Osteocyte (in vitro differentiated cells): ENCODE data around the gene DAPK2. TPM values are rescaled to one million over a fixed set of nuclear protein-coding genes. Genes with fewer than 3 reads are reported as not detected.

ENCODE experiments used
- DNase-seq: peaks from one replicate; pipeline ENCODE4 v3.0.0; 2021; ENCODE audit warnings: mixed read lengths; ENCODE audit not compliant: unreplicated experiment; ENCODE audit errors: extremely low spot score
- H3K27ac Mint-ChIP-seq: one replicate; pipeline ENCODE4 v1.8.0; 2021; ENCODE audit warnings: mild to moderate bottlenecking, mixed read lengths; ENCODE audit not compliant: unreplicated experiment
- H3K27me3 Mint-ChIP-seq: one replicate; pipeline ENCODE4 v1.8.0; 2021; ENCODE audit warnings: mixed read lengths; ENCODE audit not compliant: unreplicated experiment
- H3K36me3 Mint-ChIP-seq: one replicate; pipeline ENCODE4 v1.8.0; 2021; ENCODE audit warnings: mixed read lengths; ENCODE audit not compliant: unreplicated experiment
- H3K4me1 Mint-ChIP-seq: one replicate; pipeline ENCODE4 v1.8.0; 2021; ENCODE audit warnings: mixed read lengths; ENCODE audit not compliant: unreplicated experiment
- H3K4me3 Mint-ChIP-seq: one replicate; pipeline ENCODE4 v1.8.0; 2021; ENCODE audit warnings: mild to moderate bottlenecking, moderate library complexity, mixed read lengths; ENCODE audit not compliant: unreplicated experiment
- H3K9me3 Mint-ChIP-seq: one replicate; pipeline ENCODE4 v1.8.0; 2021; ENCODE audit warnings: mixed read lengths; ENCODE audit not compliant: unreplicated experiment
- total RNA-seq: library from RNA; stranded (reverse); gene quantifications from 2 replicates; pipeline ENCODE4 v1.2.1, GENCODE V29; 2021
- TF ChIP-seq, protein P1 (sequence below): fragments of 200-600 bp; sonication (generic); IDR thresholded peaks from 2 replicates; pipeline ENCODE4 v1.5.0; 2021; ENCODE audit warnings: antibody characterized with exemption, mild to moderate bottlenecking, moderate library complexity

The DAPK2 gene
- total RNA-seq, 1 donor from 2014 or later: 17.6 TPM

- H3K27ac Mint-ChIP-seq: no peak overlapping the region
- H3K36me3 Mint-ChIP-seq: no peaks in the 10 kb centered on the region
- no peaks in the 10 kb centered on the region for H3K27me3 Mint-ChIP-seq
- no peaks in the 10 kb centered on the region for H3K9me3 Mint-ChIP-seq
- TF ChIP-seq, protein P1, sequence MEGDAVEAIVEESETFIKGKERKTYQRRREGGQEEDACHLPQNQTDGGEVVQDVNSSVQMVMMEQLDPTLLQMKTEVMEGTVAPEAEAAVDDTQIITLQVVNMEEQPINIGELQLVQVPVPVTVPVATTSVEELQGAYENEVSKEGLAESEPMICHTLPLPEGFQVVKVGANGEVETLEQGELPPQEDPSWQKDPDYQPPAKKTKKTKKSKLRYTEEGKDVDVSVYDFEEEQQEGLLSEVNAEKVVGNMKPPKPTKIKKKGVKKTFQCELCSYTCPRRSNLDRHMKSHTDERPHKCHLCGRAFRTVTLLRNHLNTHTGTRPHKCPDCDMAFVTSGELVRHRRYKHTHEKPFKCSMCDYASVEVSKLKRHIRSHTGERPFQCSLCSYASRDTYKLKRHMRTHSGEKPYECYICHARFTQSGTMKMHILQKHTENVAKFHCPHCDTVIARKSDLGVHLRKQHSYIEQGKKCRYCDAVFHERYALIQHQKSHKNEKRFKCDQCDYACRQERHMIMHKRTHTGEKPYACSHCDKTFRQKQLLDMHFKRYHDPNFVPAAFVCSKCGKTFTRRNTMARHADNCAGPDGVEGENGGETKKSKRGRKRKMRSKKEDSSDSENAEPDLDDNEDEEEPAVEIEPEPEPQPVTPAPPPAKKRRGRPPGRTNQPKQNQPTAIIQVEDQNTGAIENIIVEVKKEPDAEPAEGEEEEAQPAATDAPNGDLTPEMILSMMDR: no peak
- H3K4me3 Mint-ChIP-seq: no peak overlapping the region
- H3K4me1 Mint-ChIP-seq: no peaks in the 10 kb centered on the region
- DNase-seq: no peak
Observed at GRCh38 chr15:63880744-63881143, 165.5 kb downstream of the DAPK2 start.

DNA sequence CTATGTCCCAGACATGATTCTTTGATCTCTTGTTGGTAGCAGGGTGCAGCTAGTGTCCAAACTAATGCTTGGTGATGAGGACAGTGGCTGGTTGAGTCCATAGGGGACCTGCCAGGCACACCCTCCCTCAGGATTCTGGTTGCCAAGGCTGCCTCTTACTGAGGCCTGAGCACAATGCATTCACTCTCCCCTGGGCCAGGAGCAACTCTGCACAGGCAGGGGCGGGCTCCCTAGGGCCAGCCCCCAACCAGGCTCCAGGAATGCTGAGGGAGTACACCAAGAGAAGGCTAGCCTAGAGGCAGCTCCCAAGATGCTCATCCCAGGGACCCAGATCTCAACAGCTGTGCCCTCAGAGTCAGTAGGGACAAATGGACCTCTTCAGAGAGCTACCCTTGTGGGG lies 166.3 kb downstream of the DAPK2 start:
- Mint-ChIP-seq H3K27ac (no peak overlapping the region), H3K27me3 (no peaks in the 10 kb centered on the region), H3K4me3 (no peak overlapping the region), H3K36me3 (no peaks in the 10 kb centered on the region), H3K9me3 (no peaks in the 10 kb centered on the region), H3K4me1 (no peaks in the 10 kb centered on the region)
- TF ChIP-seq, protein P1: no peak
- no peak for DNase-seq

DNA sequence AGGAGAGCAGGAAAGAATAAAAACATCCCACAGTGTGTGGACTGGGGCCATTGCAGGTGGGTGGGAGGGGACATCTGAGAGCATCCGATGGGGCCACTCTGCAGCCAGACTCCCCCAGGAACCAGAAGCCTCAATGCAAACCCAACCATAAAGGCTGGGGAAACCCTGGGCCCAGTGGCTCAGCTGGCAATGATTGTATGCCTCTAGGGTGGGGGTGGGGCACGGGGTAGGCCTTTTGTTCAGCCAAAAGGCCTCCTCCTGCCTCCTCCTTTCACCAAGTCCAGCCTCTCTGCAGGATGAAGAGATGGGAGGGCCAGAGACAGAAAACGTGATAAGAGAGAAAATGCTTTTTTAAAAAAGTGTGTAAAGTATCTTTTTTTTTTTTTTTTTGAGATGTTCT lies 167.1 kb downstream of the DAPK2 start:
- no peaks in the 10 kb centered on the region for H3K9me3 Mint-ChIP-seq
- no peak for DNase-seq
- H3K36me3 Mint-ChIP-seq: no peaks in the 10 kb centered on the region
- no peak overlapping the region for H3K4me3 Mint-ChIP-seq
- H3K27ac Mint-ChIP-seq: no peak overlapping the region
- H3K27me3 Mint-ChIP-seq: no peaks in the 10 kb centered on the region
- TF ChIP-seq, protein P1: no peak
- no peaks in the 10 kb centered on the region for H3K4me1 Mint-ChIP-seq

- Mint-ChIP-seq H3K4me3 (no peak overlapping the region), H3K9me3 (no peaks in the 10 kb centered on the region), H3K4me1 (no peaks in the 10 kb centered on the region), H3K36me3 (no peaks in the 10 kb centered on the region), H3K27me3 (no peaks in the 10 kb centered on the region), H3K27ac (no peak overlapping the region)
- TF ChIP-seq, protein P1: no peak
- DNase-seq: no peak
Observed at GRCh38 chr15:63877713-63878271, 168.5 kb downstream of the DAPK2 start.

GRCh38 chr15:63876085-63876662 lies 170.1 kb downstream of the DAPK2 start:
- H3K27me3 Mint-ChIP-seq: no peaks in the 10 kb centered on the region
- H3K27ac Mint-ChIP-seq: no peak overlapping the region

More at GRCh38 chr15:63876085-63876662, 170.1 kb downstream of the DAPK2 start:
- Mint-ChIP-seq H3K4me3 (no peak overlapping the region), H3K4me1 (no peaks in the 10 kb centered on the region), H3K9me3 (no peaks in the 10 kb centered on the region), H3K36me3 (no peaks in the 10 kb centered on the region)
- DNase-seq: no peak
- TF ChIP-seq, protein P1: no peak
